ENCODE measurements around the gene GPAT3. TPM values are rescaled to one million over a fixed set of nuclear protein-coding genes. Genes with fewer than 3 reads are reported as not detected.

Gene GPAT3
- total RNA-seq, 1 donor from 2014 or later: 9.1 TPM

DNA sequence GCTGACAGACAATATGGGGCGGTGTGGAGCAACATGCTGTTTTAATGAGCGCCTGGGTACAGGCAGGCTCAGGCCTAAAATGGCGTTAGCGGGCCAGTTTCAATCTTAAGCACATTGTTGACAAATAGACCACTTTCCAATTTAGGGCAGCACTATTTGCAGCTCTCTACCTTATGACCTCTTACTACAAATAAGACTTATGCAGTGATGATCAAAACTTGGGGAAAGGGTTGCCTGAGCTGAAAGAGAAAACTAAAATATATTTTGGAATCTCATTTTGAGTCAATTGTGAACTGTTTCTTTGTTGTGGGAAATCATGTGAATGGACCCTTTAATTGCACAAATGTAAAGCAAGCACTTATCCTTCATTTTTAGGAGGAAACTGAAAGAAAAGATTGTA lies 25.5 kb upstream of the GPAT3 start:
- Histone ChIP-seq H3K4me3 (ENCODE audit: low read depth, low read length) (no peak overlapping the region), H3K36me3 (ENCODE audit: control insufficient read depth, insufficient read depth, low read length) (no peaks in the 10 kb centered on the region), H3K27me3 (ENCODE audit: control insufficient read depth, insufficient read depth, low read length) (no peaks in the 10 kb centered on the region)
- DNase-seq (ENCODE audit: low read depth): no peak
- TF ChIP-seq, protein P1, sequence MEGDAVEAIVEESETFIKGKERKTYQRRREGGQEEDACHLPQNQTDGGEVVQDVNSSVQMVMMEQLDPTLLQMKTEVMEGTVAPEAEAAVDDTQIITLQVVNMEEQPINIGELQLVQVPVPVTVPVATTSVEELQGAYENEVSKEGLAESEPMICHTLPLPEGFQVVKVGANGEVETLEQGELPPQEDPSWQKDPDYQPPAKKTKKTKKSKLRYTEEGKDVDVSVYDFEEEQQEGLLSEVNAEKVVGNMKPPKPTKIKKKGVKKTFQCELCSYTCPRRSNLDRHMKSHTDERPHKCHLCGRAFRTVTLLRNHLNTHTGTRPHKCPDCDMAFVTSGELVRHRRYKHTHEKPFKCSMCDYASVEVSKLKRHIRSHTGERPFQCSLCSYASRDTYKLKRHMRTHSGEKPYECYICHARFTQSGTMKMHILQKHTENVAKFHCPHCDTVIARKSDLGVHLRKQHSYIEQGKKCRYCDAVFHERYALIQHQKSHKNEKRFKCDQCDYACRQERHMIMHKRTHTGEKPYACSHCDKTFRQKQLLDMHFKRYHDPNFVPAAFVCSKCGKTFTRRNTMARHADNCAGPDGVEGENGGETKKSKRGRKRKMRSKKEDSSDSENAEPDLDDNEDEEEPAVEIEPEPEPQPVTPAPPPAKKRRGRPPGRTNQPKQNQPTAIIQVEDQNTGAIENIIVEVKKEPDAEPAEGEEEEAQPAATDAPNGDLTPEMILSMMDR (IDR thresholded peaks at IDR 0.05; ENCODE audit: insufficient read depth, low read length, poor library complexity, severe bottlenecking): no peak

DNA sequence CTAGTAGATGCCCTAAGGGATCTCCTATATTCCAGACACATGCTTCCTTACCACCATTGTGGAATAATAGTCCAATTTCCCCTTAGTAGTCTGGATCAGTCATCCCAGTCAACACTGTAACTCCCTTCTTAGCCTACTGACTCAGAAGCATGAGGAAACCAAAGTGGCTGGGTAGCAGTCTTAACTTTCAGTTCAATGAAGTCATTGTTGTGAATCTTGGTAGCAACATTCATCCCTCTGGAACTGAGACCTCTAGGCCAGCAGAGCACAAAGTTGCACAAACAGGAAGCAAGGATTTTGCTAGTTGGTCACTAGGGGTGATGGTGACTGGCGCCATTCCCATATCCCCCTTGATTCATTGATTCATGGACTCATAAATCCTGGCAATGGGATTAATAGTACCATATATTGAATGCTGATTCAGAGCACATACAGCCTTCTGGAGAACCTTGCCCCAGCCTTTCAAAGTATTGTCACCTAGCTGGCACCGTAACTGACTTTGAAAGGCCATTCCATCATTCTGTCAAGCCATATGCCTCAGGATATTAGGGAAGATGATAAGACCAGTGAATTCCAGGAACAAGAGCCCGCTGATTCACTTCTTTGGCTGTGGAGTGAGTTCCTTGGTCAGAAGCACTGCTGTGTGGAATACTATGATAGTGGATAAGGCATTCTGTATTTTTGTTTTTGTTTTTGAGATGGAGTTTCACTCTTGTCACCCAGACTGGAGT lies 19.7 kb upstream of the GPAT3 start:
- Histone ChIP-seq H3K4me3 (ENCODE audit: low read depth, low read length) (no peak overlapping the region), H3K27me3 (ENCODE audit: control insufficient read depth, insufficient read depth, low read length) (no peaks in the 10 kb centered on the region), H3K36me3 (ENCODE audit: control insufficient read depth, insufficient read depth, low read length) (no peaks in the 10 kb centered on the region)
- TF ChIP-seq, protein P1 (IDR thresholded peaks at IDR 0.05; ENCODE audit: insufficient read depth, low read length, poor library complexity, severe bottlenecking): no peak
- peak; percentile 69 for DNase-seq (ENCODE audit: low read depth)

DNA sequence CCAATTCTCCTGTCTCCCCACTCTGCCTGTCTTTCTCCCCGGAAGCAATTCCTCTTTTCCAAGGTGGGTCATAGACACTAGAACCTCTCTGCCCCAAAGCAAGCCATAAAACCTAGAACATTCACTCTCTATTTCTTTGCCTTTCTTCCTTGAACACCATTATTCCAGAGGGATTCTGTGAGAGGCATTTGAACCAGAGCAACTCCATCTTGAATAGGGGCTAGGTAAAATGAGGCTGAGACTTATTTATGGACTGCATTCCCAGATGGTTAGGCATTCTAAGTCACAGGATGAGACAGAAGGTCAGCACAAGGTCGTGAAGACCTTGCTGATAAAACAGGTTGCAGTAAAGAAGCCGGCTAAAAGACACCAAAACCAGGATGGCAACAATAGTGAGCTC lies 13.7 kb upstream of the GPAT3 start:
- TF ChIP-seq, protein P1 (IDR thresholded peaks at IDR 0.05; ENCODE audit: insufficient read depth, low read length, poor library complexity, severe bottlenecking): no peak
- Histone ChIP-seq H3K27me3 (ENCODE audit: control insufficient read depth, insufficient read depth, low read length) (no peaks in the 10 kb centered on the region), H3K36me3 (ENCODE audit: control insufficient read depth, insufficient read depth, low read length) (no peaks in the 10 kb centered on the region), H3K4me3 (ENCODE audit: low read depth, low read length) (no peak overlapping the region)
- DNase-seq (ENCODE audit: low read depth): no peak

DNA sequence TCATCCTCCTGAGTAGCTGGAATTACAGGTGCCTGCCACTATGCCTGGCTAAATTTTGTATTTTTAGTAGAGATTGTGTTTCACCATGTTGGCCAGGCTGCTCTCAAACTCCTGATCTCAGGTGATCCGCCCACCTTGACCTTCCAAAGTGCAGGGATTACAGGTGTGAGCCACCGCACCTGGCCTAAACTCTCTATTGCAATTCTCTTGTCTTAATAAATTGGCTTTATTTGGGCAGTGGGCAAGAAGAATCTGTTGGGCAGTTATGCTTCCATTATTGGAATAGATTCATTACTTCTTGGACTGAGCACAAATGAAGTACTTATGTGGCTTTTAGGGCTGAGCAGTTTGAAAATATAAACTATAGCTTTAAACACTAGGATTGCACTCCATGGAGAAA lies 8.2 kb upstream of the GPAT3 start:
- H3K27me3 ChIP-seq (ENCODE audit: control insufficient read depth, insufficient read depth, low read length): no peaks in the 10 kb centered on the region

DNA sequence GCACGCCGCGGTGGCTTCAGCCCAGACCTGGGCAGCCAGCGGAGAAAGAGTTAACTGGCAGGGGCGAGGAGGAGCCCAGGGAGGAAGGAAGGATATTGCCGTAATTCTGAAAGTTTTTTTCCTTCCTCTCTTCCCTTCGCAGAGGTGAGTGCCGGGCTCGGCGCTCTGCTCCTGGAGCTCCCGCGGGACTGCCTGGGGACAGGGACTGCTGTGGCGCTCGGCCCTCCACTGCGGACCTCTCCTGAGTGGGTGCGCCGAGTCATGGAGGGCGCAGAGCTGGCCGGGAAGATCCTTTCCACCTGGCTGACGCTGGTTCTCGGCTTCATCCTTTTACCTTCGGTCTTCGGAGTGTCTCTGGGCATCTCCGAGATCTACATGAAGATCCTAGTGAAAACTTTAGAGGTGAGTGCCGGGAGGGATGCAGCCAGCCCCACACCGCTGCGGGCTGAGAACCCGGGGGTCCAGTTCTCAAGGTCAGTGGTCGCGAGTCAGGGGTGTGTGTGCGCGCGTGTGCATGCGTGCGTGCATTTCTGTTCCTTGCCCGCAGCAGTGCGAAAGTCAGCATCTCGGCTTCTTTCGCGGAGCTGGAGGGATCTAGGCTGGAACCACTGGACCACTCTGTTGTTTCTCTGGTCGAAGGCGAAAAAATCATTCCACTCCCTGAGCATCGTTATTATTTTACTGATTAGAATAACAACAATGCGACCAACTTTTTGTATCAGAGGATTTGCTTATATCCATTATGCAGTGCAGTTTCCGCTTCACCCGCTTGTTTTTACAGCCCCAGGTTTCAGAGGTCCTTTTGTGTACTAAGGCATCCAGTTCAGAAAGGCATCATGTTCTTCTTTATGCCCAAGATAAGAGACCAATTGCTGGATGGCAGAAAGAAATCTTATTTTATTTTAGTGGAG lies 709 bp downstream of the GPAT3 start:
- H3K4me3 ChIP-seq (ENCODE audit: low read depth, low read length): peak overlapping the region; percentile 86
- no peak for DNase-seq (ENCODE audit: low read depth)
- TF ChIP-seq, protein P1 (IDR thresholded peaks at IDR 0.05; ENCODE audit: insufficient read depth, low read length, poor library complexity, severe bottlenecking): no peak
- no peaks in the 10 kb centered on the region for H3K36me3 ChIP-seq (ENCODE audit: control insufficient read depth, insufficient read depth, low read length)
- H3K27me3 ChIP-seq (ENCODE audit: control insufficient read depth, insufficient read depth, low read length): no peaks in the 10 kb centered on the region

More for the DNA sequence above, 8.2 kb upstream of the GPAT3 start:
- TF ChIP-seq, protein P1 (IDR thresholded peaks at IDR 0.05; ENCODE audit: insufficient read depth, low read length, poor library complexity, severe bottlenecking): no peak
- Histone ChIP-seq H3K36me3 (ENCODE audit: control insufficient read depth, insufficient read depth, low read length) (no peaks in the 10 kb centered on the region), H3K4me3 (ENCODE audit: low read depth, low read length) (no peak overlapping the region)
- DNase-seq (ENCODE audit: low read depth): no peak
